CD4-positive, alpha-beta T cell treated with Interleukin-21 for 1 hour (primary cell): ENCODE results near the gene PILRA.
"Not testable (repeated sequence)": the region's sequence is repeated elsewhere in the genome, so short reads cannot be mapped to it uniquely, and the experiment has no call there.

Experiments used
- DNase-seq: peaks from one replicate; pipeline ENCODE4 v3.0.0-alpha.2; 2020

Gene PILRA

DNA sequence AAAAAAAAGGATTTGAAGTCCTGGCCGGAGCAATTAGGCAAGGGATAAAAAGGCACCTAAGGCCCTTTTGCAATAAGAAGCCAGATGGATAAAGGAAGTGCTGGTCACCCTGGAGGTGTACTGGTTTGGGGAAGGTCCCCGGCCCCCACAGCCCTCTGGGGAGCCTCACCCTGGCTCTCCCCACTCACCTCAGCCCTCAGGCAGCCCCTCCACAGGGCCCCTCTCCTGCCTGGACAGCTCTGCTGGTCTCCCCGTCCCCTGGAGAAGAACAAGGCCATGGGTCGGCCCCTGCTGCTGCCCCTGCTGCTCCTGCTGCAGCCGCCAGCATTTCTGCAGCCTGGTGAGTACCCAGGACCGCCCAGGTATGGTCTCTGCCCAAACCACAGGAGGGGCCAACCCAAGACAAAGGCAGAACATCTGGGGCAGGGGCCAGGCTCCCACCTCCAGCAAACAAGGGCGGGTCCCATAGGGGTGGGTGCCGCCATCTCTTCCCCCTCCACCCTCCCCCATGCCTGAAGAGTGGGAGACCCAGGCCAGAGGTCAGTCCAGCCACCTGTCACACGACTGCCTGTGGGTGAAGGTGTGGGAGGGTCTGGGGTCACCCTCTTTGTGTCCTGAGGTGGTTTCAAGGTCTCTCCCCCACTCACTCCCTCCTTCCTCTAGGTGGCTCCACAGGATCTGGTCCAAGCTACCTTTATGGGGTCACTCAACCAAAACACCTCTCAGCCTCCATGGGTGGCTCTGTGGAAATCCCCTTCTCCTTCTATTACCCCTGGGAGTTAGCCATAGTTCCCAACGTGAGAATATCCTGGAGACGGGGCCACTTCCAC lies 15.0 kb upstream of the PILRA start, which contains the start of gene PILRB:
Gene PILRB (plus strand): TSS at position 91 of the 830 bp plus-strand sequence. CDS start 186 bp downstream, at position 277.
- no peak for DNase-seq

- DNase-seq = no peak
Measured at GRCh38 chr7:100358857-100359212, 14.5 kb upstream of the PILRA start.

DNA sequence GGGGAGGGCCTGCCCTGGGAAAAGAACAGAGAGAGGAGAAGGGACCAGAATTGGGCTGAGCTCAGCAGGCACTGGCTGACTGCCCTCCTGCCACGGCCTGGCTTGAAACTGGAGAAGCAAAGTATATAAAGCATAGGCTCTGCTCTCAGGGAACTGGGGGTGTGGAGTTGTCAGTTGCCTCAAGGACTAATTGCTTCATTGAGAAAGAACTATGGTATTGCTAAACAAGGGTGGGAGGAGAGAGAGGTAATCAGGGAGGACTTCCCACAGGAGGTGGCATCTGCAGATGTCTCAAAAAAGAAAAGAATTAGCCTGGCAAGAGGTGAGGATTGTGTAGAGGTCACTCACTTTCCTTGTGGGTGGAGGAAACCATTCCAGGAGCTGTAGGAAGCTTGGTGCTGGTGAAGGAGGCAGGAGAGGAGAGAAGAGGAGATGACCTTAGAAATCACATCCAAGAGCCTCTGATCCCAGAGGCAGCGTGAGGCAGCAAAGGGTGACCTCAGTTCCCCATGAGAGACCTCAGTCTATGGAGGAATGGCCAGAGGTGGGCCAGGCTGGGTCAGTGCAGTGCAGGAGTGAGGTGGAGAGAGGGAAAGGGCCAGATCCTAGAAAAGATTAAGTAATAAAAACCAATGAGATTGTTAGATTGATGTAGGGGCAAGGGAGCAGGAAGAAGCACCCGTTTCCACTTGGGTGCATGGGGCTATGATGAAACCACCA lies 13.0 kb upstream of the PILRA start:
- DNase-seq = no peak

GRCh38 chr7:100363098-100363497 lies 10.2 kb upstream of the PILRA start:
- DNase-seq = no peak

DNA sequence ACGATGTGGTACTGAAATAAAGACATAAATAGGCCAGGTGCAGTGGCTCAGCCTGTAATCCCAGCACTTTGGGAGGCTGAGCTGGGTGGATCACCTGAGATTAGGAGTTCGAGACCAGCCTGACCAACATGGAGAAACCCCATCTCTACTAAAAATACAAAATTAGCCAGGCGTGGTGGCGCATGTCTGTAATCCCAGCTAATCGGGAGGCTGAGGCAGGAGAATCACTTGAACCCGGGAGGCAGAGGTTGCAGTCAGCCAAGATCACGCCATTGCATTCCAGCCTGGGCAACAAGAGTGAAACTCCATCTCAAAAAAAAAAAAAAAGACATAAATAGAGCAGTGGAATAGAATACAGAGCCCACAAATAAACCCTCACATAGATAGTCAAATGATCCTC lies 9.5 kb upstream of the PILRA start:
- not testable (repeated sequence) for DNase-seq

GRCh38 chr7:100364480-100364879 lies 8.8 kb upstream of the PILRA start:
- DNase-seq = no peak

DNA sequence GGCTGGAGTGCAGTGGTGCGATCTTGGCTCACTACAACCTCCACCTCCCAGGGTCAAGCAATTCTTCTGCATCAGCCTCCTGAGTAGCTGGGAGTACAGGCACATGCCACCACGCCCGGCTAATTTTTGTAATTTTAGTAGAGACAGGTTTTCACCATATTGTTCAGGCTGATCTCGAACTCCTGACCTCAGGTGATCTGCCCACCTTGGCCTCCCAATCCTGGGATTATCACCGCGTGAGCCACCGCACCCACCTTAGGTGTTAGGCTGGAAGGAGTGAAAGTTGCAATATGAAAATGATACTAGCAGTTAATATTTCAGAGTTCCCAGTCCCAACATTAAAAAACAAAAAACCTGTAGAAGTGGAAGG lies 7.3 kb upstream of the PILRA start:
- not testable (repeated sequence) for DNase-seq

GRCh38 chr7:100366411-100367250 lies 6.7 kb upstream of the PILRA start:
- DNase-seq = no peak

- no peak for DNase-seq
Measured at GRCh38 chr7:100367251-100367620, 6.1 kb upstream of the PILRA start.

DNA sequence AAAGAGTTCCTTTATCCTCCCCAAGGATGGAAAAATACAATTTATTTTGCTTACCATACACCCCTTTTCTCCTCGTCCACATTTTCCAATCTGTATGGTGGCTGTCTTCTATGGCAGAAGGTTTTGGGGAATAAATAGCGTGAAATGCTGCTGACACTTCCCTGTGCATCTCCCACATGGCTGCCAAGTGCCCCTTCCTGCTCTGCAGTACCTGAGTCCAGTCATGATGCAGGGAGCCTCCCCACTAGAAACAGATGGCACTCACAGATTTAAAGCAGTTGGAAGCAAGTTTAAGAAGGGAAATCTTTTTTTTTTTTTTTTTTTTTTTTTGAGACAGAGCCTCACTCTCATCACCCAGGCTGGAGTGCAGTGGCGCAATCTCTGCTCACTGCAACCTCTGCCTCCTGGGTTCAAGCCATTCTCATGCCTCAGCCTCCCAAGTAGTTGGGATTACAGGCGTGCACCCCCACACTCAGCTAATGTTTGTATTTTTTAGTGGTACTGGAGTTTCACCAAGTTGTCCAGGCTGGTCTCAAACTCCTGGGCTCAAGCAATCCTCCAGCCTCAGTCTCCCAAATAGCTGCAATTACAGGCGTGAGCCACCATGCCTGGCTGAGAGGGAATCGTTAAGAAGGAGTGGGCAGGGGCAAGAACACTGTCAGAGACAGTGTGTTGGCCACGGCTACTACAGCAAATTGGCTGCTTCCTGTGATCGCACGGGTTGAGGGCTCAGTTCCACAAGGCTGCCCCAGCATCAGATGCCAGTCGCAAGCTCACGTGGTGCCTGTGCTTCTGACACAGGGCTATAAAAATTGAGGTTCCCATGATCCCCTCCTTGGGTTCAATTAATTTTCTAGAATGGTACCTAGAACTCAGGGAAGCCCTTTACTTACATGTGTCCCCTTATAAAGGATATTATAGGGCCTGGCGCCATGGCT lies 5.3 kb upstream of the PILRA start:
- DNase-seq = no peak

DNA sequence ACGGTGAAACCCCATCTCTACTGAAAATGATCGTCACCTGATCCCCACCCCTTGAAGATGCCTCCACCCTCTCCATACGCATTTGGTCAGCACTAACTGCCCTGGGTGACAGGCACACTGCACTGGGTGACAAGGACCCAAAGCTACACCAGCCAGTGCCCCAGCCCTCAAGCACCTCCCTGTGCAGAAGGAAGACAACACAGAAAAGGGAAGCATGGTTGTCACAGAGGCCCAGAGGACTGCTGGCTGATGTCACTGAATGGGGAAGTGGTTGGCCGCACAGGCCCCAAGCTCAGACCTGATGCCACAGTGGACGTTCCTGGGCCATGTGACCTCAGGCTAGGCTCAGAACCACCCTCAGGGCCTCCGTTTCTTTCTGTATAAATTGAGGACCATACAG lies 4.2 kb upstream of the PILRA start:
- DNase-seq = peak; percentile 48

DNA sequence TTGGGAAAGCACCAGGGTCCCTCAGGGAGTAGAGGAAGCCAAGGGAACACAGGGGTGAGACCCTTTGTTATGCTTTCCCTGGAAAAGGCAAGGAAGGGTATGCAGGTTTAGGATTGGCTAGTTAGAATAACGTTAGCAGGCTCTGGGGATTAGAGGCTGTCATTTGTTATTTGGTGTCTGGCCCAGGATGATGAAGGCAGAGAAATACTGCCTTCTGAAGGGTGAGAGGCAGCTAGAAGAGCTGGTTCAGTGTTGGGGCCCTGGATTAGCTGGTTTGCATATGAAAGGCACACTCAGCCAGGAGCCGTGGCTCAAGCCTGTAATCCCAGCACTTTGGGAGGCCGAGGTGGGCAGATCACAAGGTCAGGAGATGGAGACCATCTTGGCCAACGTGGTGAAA lies 3.0 kb upstream of the PILRA start:
- DNase-seq = no peak

- DNase-seq = no peak
Measured at GRCh38 chr7:100370746-100371145, 2.5 kb upstream of the PILRA start.

- no peak for DNase-seq
Measured at GRCh38 chr7:100371561-100372171, 1.6 kb upstream of the PILRA start.

GRCh38 chr7:100372256-100372655 lies 1.0 kb upstream of the PILRA start:
- DNase-seq = peak; percentile 30

- DNase-seq = no peak
Measured at GRCh38 chr7:100372694-100373093, 593 bp upstream of the PILRA start.

DNA sequence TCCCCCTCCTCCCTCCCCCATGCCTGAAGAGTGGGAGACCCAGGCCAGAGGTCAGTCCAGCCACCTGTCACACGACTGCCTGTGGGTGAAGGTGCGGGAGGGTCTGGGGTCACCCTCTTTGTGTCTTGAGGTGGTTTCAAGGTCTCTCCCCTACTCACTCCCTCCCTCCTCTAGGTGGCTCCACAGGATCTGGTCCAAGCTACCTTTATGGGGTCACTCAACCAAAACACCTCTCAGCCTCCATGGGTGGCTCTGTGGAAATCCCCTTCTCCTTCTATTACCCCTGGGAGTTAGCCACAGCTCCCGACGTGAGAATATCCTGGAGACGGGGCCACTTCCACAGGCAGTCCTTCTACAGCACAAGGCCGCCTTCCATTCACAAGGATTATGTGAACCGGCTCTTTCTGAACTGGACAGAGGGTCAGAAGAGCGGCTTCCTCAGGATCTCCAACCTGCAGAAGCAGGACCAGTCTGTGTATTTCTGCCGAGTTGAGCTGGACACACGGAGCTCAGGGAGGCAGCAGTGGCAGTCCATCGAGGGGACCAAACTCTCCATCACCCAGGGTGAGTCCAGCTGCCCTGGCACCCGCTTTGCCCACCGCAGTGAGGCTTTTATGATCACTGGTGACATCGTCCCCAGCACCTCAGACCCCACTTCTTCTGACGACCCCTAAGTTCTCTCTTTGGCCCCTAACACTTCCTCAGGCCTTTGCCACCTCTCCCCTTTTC lies 747 bp downstream of the PILRA start:
- DNase-seq = not testable (repeated sequence)

DNA sequence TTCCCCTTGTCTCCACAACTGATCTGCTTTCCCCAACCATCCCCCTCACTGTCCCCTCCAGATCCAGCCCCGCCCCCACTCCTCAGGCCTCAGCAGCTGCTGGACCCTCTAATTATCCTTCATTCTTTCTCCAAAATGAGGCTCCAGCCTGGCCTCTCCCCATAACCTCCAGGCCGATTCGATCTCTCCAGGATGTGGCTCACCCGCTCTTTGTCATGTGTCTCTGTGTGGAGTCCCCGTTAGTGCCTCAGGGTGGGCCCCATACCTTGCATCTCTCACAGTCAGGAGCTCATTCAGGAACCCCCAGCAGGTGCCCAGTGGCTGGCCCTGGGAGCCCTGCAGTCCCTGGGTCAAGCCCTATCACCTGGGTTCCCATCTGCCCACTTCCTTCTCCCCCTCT lies 1.3 kb downstream of the PILRA start:
- no peak for DNase-seq

DNA sequence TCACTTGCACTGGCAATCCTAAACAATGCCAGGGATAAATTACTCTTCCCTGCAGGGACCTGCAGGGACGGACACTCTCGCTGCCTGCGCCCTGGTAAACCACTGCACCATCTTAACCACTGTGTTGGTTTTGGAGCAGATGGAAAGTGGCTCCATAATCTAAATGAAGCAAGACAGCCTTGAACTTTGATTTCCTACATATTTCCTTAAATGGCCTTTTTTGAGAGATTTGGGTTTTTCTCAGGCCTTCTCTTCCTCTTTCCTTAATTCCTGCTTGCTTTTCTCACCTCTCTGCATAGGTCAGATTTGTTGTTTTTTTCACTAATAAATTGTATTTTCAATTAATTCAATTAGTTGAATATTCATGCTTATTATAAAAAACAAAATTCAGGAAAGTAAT lies 2.8 kb downstream of the PILRA start:
- DNase-seq = no peak

DNA sequence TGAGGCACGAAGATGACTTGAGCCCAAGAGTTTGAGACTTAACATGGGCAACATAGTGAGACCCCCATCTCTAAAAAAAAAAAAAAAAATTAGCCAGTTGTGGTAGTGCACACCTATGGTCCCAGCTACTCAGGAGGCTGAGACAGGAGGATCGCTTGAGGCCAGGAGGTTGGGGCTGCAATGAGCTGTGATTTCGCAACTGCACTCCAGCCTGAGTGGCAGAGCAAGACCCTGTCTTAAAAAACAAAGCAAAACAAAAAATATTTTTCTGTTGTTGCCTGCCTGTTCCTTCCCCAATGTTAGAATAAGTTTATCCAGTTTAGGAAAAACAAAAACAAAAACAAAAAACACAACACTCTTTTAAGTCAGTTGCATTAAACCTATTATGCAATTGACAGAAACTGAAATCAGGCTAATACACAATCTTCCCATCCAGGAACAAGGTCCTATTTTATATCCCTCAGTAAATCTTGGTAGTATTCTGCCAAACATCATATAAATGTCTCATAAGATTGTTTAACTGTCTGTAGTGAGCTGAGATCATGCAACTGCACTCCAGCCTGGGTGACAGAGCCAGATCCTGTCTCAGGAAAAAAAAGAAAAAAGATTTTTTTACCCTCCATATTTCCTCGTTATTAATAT lies 4.9 kb downstream of the PILRA start:
- no peak for DNase-seq

- DNase-seq = no peak
Measured at GRCh38 chr7:100380196-100380595, 6.9 kb downstream of the PILRA start.
